ENCODE data around the gene HIGD2B.
"Not testable (repeated sequence)": the region's sequence is repeated elsewhere in the genome, so short reads cannot be mapped to it uniquely, and the experiment has no call there.

- TF ChIP-seq EZH2phosphoT487 (IDR thresholded peaks at IDR 0.05; ENCODE audit: borderline replicate concordance, low read length) = not testable (repeated sequence)
- TF ChIP-seq CTCF (IDR thresholded peaks at IDR 0.05; ENCODE audit: low read depth, low read length, poor library complexity, severe bottlenecking) = peak; percentile 82
Measured at GRCh38 chr15:72670656-72671352, 15.2 kb downstream of the HIGD2B start.

Measured in DOHH2 (cell line).